ENCODE data around the gene ZBED4.
A peak's percentile ranks its signal among the peaks of the same experiment; 100 is the strongest.
"Not testable (repeated sequence)": the region's sequence is repeated elsewhere in the genome, so short reads cannot be mapped to it uniquely, and the experiment has no call there.

Gene ZBED4

GRCh38 chr22:49850959-49851802 lies 2.5 kb upstream of the ZBED4 start:
- no peak overlapping the region for H3K27ac ChIP-seq
- DNase-seq (ENCODE audit: low read depth, low spot score) = no peak

GRCh38 chr22:49852568-49852897 lies 1.1 kb upstream of the ZBED4 start:
- peak overlapping the region; percentile 72 for H3K27ac ChIP-seq
- not testable (repeated sequence) for DNase-seq (ENCODE audit: low read depth, low spot score)

GRCh38 chr22:49853981-49854831 lies 562 bp downstream of the ZBED4 start:
- peak overlapping the region; percentile 72 for H3K27ac ChIP-seq
- DNase-seq (ENCODE audit: low read depth, low spot score) = no peak

- peak overlapping the region; percentile 72 for H3K27ac ChIP-seq
- no peak for DNase-seq (ENCODE audit: low read depth, low spot score)
These were observed 1.7 kb downstream of the ZBED4 start for GRCh38 chr22:49855251-49855911.

GRCh38 chr22:49856343-49856742 lies 2.7 kb downstream of the ZBED4 start:
- no peak overlapping the region for H3K27ac ChIP-seq
- no peak for DNase-seq (ENCODE audit: low read depth, low spot score)

GRCh38 chr22:49856766-49857618 lies 3.3 kb downstream of the ZBED4 start:
- no peak for DNase-seq (ENCODE audit: low read depth, low spot score)

GRCh38 chr22:49858827-49859226 lies 5.2 kb downstream of the ZBED4 start:
- H3K27ac ChIP-seq = no peak overlapping the region
- no peak for DNase-seq (ENCODE audit: low read depth, low spot score)

More at GRCh38 chr22:49856766-49857618, 3.3 kb downstream of the ZBED4 start:
- H3K27ac ChIP-seq = no peak overlapping the region

- no peak overlapping the region for H3K27ac ChIP-seq
- no peak for DNase-seq (ENCODE audit: low read depth, low spot score)
These were observed 8.2 kb downstream of the ZBED4 start for GRCh38 chr22:49861642-49862495.

GRCh38 chr22:49862496-49862776 lies 8.8 kb downstream of the ZBED4 start:
- no peak for DNase-seq (ENCODE audit: low read depth, low spot score)
- H3K27ac ChIP-seq = no peak overlapping the region

GRCh38 chr22:49863931-49864330 lies 10.3 kb downstream of the ZBED4 start:
- H3K27ac ChIP-seq = no peak overlapping the region
- no peak for DNase-seq (ENCODE audit: low read depth, low spot score)

GRCh38 chr22:49865156-49865555 lies 11.5 kb downstream of the ZBED4 start:
- no peak overlapping the region for H3K27ac ChIP-seq
- DNase-seq (ENCODE audit: low read depth, low spot score) = no peak

GRCh38 chr22:49866134-49866533 lies 12.5 kb downstream of the ZBED4 start:
- no peak for DNase-seq (ENCODE audit: low read depth, low spot score)
- H3K27ac ChIP-seq = no peak overlapping the region

- no peak overlapping the region for H3K27ac ChIP-seq
- no peak for DNase-seq (ENCODE audit: low read depth, low spot score)
These were observed 13.0 kb downstream of the ZBED4 start for GRCh38 chr22:49866646-49867045.

- H3K27ac ChIP-seq = no peak overlapping the region
- DNase-seq (ENCODE audit: low read depth, low spot score) = no peak
These were observed 13.9 kb downstream of the ZBED4 start for GRCh38 chr22:49867303-49868265.

GRCh38 chr22:49869086-49869830 lies 15.6 kb downstream of the ZBED4 start:
- no peak overlapping the region for H3K27ac ChIP-seq
- no peak for DNase-seq (ENCODE audit: low read depth, low spot score)

GRCh38 chr22:49869845-49870712 lies 16.4 kb downstream of the ZBED4 start:
- DNase-seq (ENCODE audit: low read depth, low spot score) = no peak
- H3K27ac ChIP-seq = no peak overlapping the region

GRCh38 chr22:49871482-49871881 lies 17.8 kb downstream of the ZBED4 start:
- no peak overlapping the region for H3K27ac ChIP-seq
- no peak for DNase-seq (ENCODE audit: low read depth, low spot score)
